ENCODE measurements around the gene MLLT1.

Gene MLLT1

GRCh38 chr19:6216236-6216995, 63.4 kb downstream of the MLLT1 start:
- DNase-seq (ENCODE audit: low read depth) = no peak
- no peak overlapping the region for H3K4me3 ChIP-seq (ENCODE audit: low read depth, low read length)

DNA sequence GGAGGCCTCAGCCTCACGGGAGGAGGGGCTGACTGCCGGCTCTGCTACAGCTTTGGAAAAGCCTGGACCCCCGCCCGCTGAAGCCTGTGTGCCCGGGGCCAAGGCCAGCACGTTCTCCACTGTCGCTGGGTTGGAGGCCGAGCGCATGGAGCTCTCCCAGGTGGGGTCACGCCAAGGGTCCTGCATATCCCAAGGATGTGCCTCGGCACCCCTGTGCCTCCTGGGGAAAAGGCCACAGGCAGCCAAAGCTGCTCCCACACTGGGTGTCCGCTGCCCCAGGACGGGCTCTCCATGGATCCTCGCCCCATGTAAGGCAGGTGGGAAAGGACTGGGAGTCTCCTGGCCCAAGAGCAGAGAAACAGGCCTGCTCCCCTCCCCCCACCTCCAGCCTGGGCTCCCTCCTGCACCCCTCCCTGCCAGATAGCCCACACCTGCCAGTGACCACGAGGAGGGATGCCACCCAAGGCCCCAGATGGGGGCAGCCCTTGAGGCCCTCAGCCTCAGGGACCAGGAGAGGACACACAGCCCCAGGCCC, 64.0 kb downstream of the MLLT1 start:
- no peak overlapping the region for H3K4me3 ChIP-seq (ENCODE audit: low read depth, low read length)
- DNase-seq (ENCODE audit: low read depth) = no peak

GRCh38 chr19:6214881-6215541, 64.8 kb downstream of the MLLT1 start:
- DNase-seq (ENCODE audit: low read depth) = no peak
- H3K4me3 ChIP-seq (ENCODE audit: low read depth, low read length) = no peak overlapping the region

GRCh38 chr19:6213696-6214641, 65.8 kb downstream of the MLLT1 start:
- H3K4me3 ChIP-seq (ENCODE audit: low read depth, low read length) = no peak overlapping the region
- no peak for DNase-seq (ENCODE audit: low read depth)

DNA sequence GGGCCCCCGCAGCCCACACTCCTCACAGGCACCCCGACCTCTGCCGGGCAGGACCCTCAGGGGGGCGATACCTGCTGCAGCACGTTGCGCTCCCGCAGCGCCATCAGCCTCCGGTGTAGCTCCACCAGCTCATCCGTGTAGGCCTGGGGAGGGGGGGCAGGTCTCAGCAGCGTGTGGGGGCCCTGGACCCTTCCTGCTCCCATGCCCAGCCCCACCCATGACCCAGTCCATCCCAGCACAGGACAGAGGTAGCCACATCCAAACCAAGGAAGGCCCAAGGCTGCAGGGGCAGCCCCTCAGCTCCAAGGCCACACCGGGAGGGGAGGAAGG, 66.5 kb downstream of the MLLT1 start:
- H3K4me3 ChIP-seq (ENCODE audit: low read depth, low read length) = no peak overlapping the region
- no peak for DNase-seq (ENCODE audit: low read depth)

DNA sequence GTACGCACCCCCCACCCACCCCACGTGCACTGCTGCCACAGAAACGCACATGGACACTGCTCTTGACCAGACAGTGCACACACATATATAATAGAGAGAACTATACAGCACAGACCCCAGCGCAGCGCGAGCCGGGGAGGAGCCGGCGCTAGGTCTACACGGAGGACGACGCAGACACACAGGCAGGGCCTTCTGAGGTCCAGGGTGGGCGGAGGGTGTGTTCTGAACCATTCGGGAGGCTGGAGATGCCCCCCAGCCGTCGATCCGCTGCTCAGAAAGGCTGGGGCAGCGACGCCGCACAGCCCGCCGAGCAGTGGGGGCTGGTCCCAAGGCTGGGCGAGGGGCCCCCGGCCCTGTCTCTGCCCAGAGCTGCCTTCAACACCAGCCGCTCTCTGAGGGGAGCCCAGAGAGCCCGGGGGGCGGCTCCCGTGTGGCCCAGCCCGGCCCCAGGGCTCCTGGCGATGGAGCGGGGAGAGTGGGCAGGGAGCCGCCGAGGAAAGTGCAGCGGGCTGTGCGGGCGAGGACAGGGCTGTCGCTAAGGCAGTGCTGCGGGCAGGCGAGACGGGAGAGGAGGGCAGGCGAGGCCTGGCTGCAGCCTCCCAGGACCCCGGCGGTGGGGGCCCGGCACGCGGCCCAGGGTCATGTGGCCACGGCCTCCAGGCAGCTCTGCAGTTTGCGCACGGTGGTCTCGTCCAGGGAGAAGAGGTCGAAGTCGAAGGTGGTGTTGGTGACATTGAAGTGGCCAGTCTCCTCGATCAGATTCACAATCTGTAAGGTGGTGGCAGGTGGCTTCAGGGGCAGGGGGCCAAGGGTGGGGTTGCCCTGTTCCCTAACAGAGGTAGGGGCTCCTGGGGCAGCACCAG, 67.1 kb downstream of the MLLT1 start:
- H3K4me3 ChIP-seq (ENCODE audit: low read depth, low read length) = no peak overlapping the region
- no peak for DNase-seq (ENCODE audit: low read depth)

DNA sequence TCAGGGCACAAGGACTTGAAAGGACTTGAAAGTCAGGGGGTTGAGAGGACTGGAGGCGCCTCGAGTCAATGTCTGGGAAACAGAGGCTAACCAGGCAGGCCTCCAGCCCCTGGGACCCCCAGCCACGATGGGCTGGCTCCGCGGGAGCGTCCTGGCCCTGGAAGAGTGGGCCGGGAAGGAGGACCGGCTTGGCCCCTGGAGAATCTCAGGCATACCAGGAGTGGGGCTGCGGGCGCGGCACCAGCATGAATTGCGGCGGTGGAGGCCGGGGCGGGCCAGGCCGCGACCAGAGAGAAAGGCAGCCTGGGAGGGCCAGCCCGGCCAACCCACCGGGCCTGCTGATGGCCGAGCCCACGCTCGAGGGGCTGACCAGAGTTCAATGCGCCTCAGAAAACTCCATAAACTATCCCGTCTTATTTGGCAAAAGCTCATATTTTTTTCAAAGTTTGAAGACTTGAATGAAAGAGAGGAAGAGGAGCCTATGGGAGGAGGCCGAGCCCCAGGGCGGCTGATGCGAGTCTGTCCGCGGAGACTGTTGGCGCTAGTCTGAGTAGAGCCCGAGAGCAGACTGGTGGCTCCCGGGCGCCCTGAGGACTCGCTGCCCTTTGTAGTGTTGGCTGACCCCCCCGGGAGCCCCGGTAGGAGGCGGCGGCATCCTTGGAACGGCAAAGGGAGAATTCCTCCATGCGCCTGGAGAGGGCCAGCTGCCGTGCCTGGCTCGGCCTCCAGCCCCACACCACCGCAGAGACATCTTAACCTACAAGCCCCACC, 68.0 kb downstream of the MLLT1 start:
- H3K4me3 ChIP-seq (ENCODE audit: low read depth, low read length) = no peak overlapping the region

DNA sequence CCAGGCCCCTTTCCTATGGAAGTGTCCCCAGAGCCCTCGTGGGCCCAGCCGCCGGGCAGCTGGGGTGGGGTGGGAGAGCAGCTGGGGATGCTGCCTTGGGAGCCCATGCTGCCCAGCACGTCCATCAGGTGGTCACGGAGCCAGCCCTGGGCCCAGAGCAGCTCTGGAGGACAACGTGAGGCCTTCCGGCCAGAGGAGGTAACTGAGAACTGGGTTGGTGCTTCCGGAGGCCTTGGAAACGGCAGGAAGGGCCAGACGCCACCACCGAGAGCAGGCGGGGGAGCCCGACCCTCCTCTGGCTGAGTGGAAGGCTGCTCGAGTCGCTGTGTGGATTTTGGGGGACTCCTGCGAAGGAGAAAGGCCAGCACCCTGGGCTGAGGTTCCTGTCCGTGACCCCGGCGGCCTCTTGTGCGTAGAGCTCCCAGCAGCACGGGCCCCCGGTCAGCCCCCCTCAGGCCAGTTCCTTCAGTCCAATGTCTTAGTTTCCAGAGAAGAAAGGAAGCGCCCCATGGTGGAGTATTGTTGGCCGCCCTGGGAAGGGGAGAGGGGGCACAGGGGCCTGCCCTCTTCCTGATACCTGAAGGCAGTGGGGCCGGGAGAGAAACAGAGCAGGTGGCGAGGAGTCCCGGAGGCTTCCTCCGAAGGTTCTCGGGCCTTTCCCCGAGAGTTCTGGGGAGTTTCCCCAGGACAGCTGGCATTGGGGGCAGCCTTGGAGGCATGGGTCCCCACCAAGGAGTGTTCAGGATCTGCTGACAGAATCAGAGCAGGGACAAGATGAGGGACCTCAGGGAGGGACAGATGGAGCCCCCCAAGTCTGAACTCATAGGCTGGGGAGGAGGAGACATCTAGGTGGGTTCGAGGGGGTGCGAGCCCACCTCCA, 68.8 kb downstream of the MLLT1 start:
- DNase-seq (ENCODE audit: low read depth) = no peak
- H3K4me3 ChIP-seq (ENCODE audit: low read depth, low read length) = no peak overlapping the region

More for the DNA sequence above, 68.0 kb downstream of the MLLT1 start:
- DNase-seq (ENCODE audit: low read depth) = no peak

GRCh38 chr19:6210091-6210490, 69.7 kb downstream of the MLLT1 start:
- H3K4me3 ChIP-seq (ENCODE audit: low read depth, low read length) = no peak overlapping the region
- no peak for DNase-seq (ENCODE audit: low read depth)

DNA sequence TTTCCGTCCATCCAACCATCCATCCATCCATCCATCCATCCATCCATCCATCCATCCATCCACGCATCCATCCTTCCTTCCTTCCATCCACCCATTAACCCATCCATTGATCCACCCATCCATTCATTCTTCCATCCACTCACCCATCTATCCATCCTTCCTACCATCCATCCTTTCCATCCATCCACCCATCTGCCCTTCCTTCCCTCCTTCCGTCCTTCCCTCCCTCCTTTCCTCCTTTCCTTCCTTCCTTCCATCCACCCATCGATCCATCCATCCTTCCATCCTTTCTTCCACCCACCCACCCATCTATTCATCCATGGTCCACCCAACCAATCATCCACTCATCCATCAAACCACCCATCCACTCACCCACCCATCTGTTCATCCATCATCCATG, 70.1 kb downstream of the MLLT1 start:
- DNase-seq (ENCODE audit: low read depth) = no peak
- H3K4me3 ChIP-seq (ENCODE audit: low read depth, low read length) = no peak overlapping the region

DNA sequence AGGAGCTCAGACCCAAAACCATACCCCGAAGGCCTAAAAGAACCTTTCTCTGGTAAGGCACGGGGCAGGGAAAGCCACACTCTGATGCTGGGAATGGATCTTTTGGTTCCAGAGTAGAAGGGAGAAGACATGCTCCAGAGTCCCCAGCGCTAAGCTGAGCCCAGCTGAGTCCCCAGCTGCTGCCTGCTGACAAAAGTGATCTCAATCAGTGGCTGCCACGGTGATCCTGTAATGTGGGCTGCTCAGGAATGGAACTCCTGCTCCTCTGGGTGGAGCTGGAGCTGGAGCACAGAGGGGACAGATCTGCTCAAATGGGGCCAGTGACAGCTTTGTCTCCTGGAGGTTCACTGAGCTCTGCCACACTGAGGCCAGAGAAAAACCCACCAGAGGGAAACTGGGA, 70.5 kb downstream of the MLLT1 start:
- DNase-seq (ENCODE audit: low read depth) = no peak

GRCh38 chr19:6204866-6205723, 74.7 kb downstream of the MLLT1 start:
- H3K4me3 ChIP-seq (ENCODE audit: low read depth, low read length) = no peak overlapping the region
- DNase-seq (ENCODE audit: low read depth) = no peak

More for the DNA sequence above, 70.5 kb downstream of the MLLT1 start:
- H3K4me3 ChIP-seq (ENCODE audit: low read depth, low read length) = no peak overlapping the region

DNA sequence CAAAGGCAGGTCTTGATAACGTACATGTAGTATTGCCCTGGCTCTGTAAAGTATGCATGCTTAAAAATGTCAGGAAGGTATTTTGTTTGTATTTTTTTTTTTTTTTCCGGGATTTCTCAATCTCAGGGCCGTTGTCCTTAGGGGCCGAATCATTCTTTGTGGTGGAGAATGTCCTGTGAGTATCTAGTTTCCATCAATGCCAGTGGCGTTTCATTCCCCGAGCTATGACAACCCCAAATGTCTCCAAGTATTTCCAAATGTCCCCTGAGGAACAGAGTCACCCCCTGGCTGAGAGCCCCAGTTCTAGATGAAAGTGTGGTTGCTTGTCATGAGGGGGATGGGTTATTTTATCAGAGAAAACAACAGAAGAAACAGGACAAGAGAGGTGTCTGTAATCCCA, 75.6 kb downstream of the MLLT1 start:
- no peak for DNase-seq (ENCODE audit: low read depth)
- no peak overlapping the region for H3K4me3 ChIP-seq (ENCODE audit: low read depth, low read length)

- DNase-seq (ENCODE audit: low read depth) = peak; percentile 91
- peak overlapping the region; percentile 92 for H3K4me3 ChIP-seq (ENCODE audit: low read depth, low read length)
Measured at GRCh38 chr19:6199240-6199994, 80.4 kb downstream of the MLLT1 start.

GRCh38 chr19:6198896-6199239, 80.9 kb downstream of the MLLT1 start:
- no peak for DNase-seq (ENCODE audit: low read depth)
- peak overlapping the region; percentile 92 for H3K4me3 ChIP-seq (ENCODE audit: low read depth, low read length)

DNA sequence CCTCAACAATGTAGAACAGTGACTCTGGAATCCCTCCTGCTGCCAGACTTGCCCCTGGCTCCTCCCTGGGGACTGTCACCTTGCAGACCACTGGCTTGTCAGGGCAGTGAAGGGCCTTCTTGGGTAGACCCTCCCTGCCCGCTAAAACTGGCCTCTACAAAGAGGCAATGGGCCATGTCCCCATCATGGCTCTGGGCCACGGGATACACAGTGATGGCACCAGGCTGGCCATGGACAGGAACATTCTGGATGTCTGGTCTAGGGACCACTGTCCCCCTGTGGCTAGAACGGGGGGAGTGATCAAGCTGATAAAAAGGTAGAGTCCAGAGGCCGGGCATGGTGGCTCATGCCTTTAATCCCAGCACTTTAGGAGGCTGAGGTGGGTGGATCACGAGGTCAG, 83.4 kb downstream of the MLLT1 start:
- no peak overlapping the region for H3K4me3 ChIP-seq (ENCODE audit: low read depth, low read length)
- no peak for DNase-seq (ENCODE audit: low read depth)

All from skeletal muscle cell (primary cell).